WTC11 (cell line): Measurements from ENCODE around the gene NUP214. TPM values are rescaled to one million over a fixed set of nuclear protein-coding genes. Genes with fewer than 3 reads are reported as not detected.
A peak's percentile ranks its signal among the peaks of the same experiment; 100 is the strongest.

Experiments used
- ATAC-seq: fragments of 200-7000 bp; cut with Tn5 transposase; 2 replicates; pipeline ENCODE4 v1.10.0; 2021; ENCODE audit warnings: mild to moderate bottlenecking, moderate library complexity
- CTCF ChIA-PET: fragments of 300-600 bp; sonication (Branson Sonifier 250); formaldehyde crosslinking; loops from one replicate; lab custom pipeline; 2021; ENCODE audit warnings: antibody characterized with exemption; lab: Charles Lee
- POLR2A ChIA-PET: fragments of 350-600 bp; sonication (Branson Sonifier 250); formaldehyde crosslinking; loops from one replicate; lab custom pipeline; 2021; ENCODE audit warnings: antibody characterized with exemption; lab: Charles Lee
- DNase-seq: peaks from one replicate; pipeline ENCODE4 v3.0.0; 2021; ENCODE audit warnings: low spot score
- H3K27ac Mint-ChIP-seq: 2 replicates; pipeline ENCODE4 v1.8.0; 2021; ENCODE audit warnings: mixed read lengths
- H3K27me3 Mint-ChIP-seq: 2 replicates; pipeline ENCODE4 v1.8.0; 2021; ENCODE audit warnings: low read depth, mild to moderate bottlenecking, moderate library complexity, mixed read lengths
- H3K36me3 Mint-ChIP-seq: 2 replicates; pipeline ENCODE4 v1.8.0; 2021; ENCODE audit warnings: mixed read lengths
- H3K4me1 Mint-ChIP-seq: 2 replicates; pipeline ENCODE4 v1.8.0; 2022; ENCODE audit warnings: mixed read lengths
- H3K4me3 Mint-ChIP-seq: 2 replicates; pipeline ENCODE4 v1.8.0; 2021; ENCODE audit warnings: mild to moderate bottlenecking, moderate library complexity, mixed read lengths
- H3K9me3 Mint-ChIP-seq: 2 replicates; pipeline ENCODE4 v1.8.0; 2021; ENCODE audit warnings: mixed read lengths
- ARID4B ChIP-seq: sonication (generic); formaldehyde crosslinking; IDR thresholded peaks from 2 replicates; pipeline ENCODE4 v1.8.0; 2023; ENCODE audit warnings: missing genetic modification reagents, mild to moderate bottlenecking, borderline replicate concordance
- ATF2 ChIP-seq: sonication (generic); formaldehyde crosslinking; IDR thresholded peaks from 2 replicates; pipeline ENCODE4 v1.8.1; 2022; ENCODE audit warnings: low read depth, missing genetic modification reagents, borderline replicate concordance
- CREM ChIP-seq: sonication (generic); formaldehyde crosslinking; IDR thresholded peaks from 2 replicates; pipeline ENCODE4 v1.8.1; 2022; ENCODE audit warnings: mild to moderate bottlenecking, missing genetic modification reagents, moderate library complexity
- ERG ChIP-seq: fragments of 250-450 bp; sonication (Bioruptor Pico); IDR thresholded peaks from 2 replicates; pipeline ENCODE4 v1.8.0; 2021; ENCODE audit warnings: mild to moderate bottlenecking
- ESRRA ChIP-seq: sonication (generic); formaldehyde crosslinking; IDR thresholded peaks from 2 replicates; pipeline ENCODE4 v1.8.1; 2022; ENCODE audit warnings: mild to moderate bottlenecking, missing genetic modification reagents, borderline replicate concordance
- JAZF1 ChIP-seq: fragments of 250-450 bp; sonication (Bioruptor Pico); IDR thresholded peaks from 2 replicates; pipeline ENCODE4 v1.9.0; 2021; ENCODE audit warnings: moderate library complexity, mild to moderate bottlenecking, inconsistent platforms
- NR1H2 ChIP-seq: sonication (generic); formaldehyde crosslinking; IDR thresholded peaks from 2 replicates; pipeline ENCODE4 v1.9.0; 2021; ENCODE audit warnings: mild to moderate bottlenecking, moderate library complexity, missing genetic modification reagents
- SOX15 ChIP-seq: fragments of 250-450 bp; sonication (Bioruptor Pico); IDR thresholded peaks from 2 replicates; pipeline ENCODE4 v1.9.0; 2021; ENCODE audit warnings: mild to moderate bottlenecking
- TCF7 ChIP-seq: sonication (generic); formaldehyde crosslinking; IDR thresholded peaks from 2 replicates; pipeline ENCODE4 v1.8.0; 2022; ENCODE audit warnings: mild to moderate bottlenecking, low read depth, missing genetic modification reagents, moderate library complexity
- TP53 ChIP-seq: sonication (generic); formaldehyde crosslinking; IDR thresholded peaks from 2 replicates; pipeline ENCODE4 v1.8.1; 2023; ENCODE audit warnings: mild to moderate bottlenecking, missing genetic modification reagents
- USF2 ChIP-seq: sonication (generic); formaldehyde crosslinking; IDR thresholded peaks from 2 replicates; pipeline ENCODE4 v1.8.1; 2023; ENCODE audit warnings: mild to moderate bottlenecking, missing genetic modification reagents, moderate library complexity
- ZNF219 ChIP-seq: sonication (generic); formaldehyde crosslinking; IDR thresholded peaks from 2 replicates; pipeline ENCODE4 v1.8.0; 2023; ENCODE audit warnings: missing genetic modification reagents, mild to moderate bottlenecking, borderline replicate concordance
- total RNA-seq: library from RNA; stranded (reverse); gene quantifications from 3 replicates; pipeline ENCODE4 v1.2.3, GENCODE V29; 2021
- TF ChIP-seq, protein P1 (sequence below): fragments of 200-600 bp; IDR thresholded peaks from 2 replicates; pipeline ENCODE4 v1.8.0; 2022; ENCODE audit warnings: antibody characterized with exemption
- TF ChIP-seq, protein P2 (sequence below): sonication (generic); formaldehyde crosslinking; IDR thresholded peaks from 2 replicates; pipeline ENCODE4 v1.8.0; 2022; ENCODE audit warnings: missing genetic modification reagents

NUP214 gene
- total RNA-seq, 1 experiment from 2014 or later, result 41.8 TPM

- H3K27ac Mint-ChIP-seq, result peak overlapping the region; percentile 71
- H3K36me3 Mint-ChIP-seq, result peaks cover 15% of the 10 kb centered on the region; the same call in 1 of the 2 replicates
- CTCF ChIA-PET, result interaction anchor here (0.7 to 5.3 kb wide), 7 partner anchors 9 to 155 kb away, joined by 3 to 25 read pairs (median 3); no protein-coding TSS in a partner anchor
- H3K9me3 Mint-ChIP-seq, result no peaks in the 10 kb centered on the region
- POLR2A ChIA-PET, result no interaction called here
- TF ChIP-seq ERG, result no peak
- TF ChIP-seq, protein P1, sequence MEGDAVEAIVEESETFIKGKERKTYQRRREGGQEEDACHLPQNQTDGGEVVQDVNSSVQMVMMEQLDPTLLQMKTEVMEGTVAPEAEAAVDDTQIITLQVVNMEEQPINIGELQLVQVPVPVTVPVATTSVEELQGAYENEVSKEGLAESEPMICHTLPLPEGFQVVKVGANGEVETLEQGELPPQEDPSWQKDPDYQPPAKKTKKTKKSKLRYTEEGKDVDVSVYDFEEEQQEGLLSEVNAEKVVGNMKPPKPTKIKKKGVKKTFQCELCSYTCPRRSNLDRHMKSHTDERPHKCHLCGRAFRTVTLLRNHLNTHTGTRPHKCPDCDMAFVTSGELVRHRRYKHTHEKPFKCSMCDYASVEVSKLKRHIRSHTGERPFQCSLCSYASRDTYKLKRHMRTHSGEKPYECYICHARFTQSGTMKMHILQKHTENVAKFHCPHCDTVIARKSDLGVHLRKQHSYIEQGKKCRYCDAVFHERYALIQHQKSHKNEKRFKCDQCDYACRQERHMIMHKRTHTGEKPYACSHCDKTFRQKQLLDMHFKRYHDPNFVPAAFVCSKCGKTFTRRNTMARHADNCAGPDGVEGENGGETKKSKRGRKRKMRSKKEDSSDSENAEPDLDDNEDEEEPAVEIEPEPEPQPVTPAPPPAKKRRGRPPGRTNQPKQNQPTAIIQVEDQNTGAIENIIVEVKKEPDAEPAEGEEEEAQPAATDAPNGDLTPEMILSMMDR, result 0 out of 2 replicates have a peak, but pooled peaks have one; percentile 11
- H3K27me3 Mint-ChIP-seq, result no peaks in the 10 kb centered on the region
- DNase-seq (no peak), ATAC-seq (no peak; the same call in 1 of the 2 replicates)
- H3K4me1 Mint-ChIP-seq, result no peaks in the 10 kb centered on the region
- H3K4me3 Mint-ChIP-seq, result no peak overlapping the region
Observed at GRCh38 chr9:131181091-131181681, 55.8 kb downstream of the NUP214 start.

DNA sequence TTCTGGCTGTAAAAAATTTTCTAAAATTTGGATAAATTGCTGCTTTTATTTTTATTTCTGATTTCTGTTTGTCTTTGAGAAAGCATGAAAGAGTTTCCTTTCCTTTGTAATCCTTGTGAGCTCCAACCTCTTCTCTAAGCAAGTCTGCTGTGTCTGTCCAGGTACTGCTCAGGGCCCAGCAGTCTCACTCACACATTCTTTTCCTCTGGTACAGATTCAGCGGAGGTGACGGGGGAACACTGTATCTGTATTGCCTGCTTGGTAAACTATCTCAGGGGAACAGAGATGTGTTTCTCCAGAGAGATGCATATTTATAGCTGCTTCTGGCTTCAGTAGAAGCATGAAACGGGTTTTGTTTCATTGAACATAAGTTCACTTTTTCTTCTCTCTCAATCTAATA, 60.5 kb downstream of the NUP214 start:
- Mint-ChIP-seq H3K4me1 (no peaks in the 10 kb centered on the region), H3K36me3 (peaks cover 27% of the 10 kb centered on the region), H3K27me3 (no peaks in the 10 kb centered on the region), H3K27ac (peak overlapping the region; percentile 31; the same call in 1 of the 2 replicates), H3K4me3 (no peak overlapping the region), H3K9me3 (no peaks in the 10 kb centered on the region)
- no peak for DNase-seq
- CTCF ChIA-PET, result interaction anchor here (1.0 kb wide), 1 partner anchor 151 kb away, joined by 3 read pairs; no protein-coding TSS in a partner anchor
- POLR2A ChIA-PET, result no interaction called here
- TF ChIP-seq SOX15 (CRISPR knock-in tag) (no peak), TP53 (CRISPR knock-in tag) (no peak), ARID4B (CRISPR knock-in tag) (no peak), NR1H2 (no peak), USF2 (CRISPR knock-in tag) (no peak)
- no peak for ATAC-seq

- CTCF ChIA-PET, result interaction anchor here (1.0 kb wide), 1 partner anchor 150 kb away, joined by 3 read pairs; no protein-coding TSS in a partner anchor
- Mint-ChIP-seq H3K36me3 (peaks cover 27% of the 10 kb centered on the region), H3K4me1 (no peaks in the 10 kb centered on the region), H3K27ac (no peak overlapping the region; the same call in 1 of the 2 replicates), H3K4me3 (no peak overlapping the region), H3K9me3 (no peaks in the 10 kb centered on the region), H3K27me3 (no peaks in the 10 kb centered on the region)
- no peak for DNase-seq
- POLR2A ChIA-PET, result no interaction called here
- no peak for ATAC-seq
- TF ChIP-seq, protein P2, sequence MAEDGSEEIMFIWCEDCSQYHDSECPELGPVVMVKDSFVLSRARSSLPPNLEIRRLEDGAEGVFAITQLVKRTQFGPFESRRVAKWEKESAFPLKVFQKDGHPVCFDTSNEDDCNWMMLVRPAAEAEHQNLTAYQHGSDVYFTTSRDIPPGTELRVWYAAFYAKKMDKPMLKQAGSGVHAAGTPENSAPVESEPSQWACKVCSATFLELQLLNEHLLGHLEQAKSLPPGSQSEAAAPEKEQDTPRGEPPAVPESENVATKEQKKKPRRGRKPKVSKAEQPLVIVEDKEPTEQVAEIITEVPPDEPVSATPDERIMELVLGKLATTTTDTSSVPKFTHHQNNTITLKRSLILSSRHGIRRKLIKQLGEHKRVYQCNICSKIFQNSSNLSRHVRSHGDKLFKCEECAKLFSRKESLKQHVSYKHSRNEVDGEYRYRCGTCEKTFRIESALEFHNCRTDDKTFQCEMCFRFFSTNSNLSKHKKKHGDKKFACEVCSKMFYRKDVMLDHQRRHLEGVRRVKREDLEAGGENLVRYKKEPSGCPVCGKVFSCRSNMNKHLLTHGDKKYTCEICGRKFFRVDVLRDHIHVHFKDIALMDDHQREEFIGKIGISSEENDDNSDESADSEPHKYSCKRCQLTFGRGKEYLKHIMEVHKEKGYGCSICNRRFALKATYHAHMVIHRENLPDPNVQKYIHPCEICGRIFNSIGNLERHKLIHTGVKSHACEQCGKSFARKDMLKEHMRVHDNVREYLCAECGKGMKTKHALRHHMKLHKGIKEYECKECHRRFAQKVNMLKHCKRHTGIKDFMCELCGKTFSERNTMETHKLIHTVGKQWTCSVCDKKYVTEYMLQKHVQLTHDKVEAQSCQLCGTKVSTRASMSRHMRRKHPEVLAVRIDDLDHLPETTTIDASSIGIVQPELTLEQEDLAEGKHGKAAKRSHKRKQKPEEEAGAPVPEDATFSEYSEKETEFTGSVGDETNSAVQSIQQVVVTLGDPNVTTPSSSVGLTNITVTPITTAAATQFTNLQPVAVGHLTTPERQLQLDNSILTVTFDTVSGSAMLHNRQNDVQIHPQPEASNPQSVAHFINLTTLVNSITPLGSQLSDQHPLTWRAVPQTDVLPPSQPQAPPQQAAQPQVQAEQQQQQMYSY (CRISPR knock-in tag), result no peak
- TF ChIP-seq ESRRA (CRISPR knock-in tag), result no peak
- no peak for TF ChIP-seq ATF2 (CRISPR knock-in tag)
- TF ChIP-seq ZNF219 (CRISPR knock-in tag), result no peak
- TF ChIP-seq CREM (CRISPR knock-in tag), result no peak
- no peak for TF ChIP-seq JAZF1
- no peak for TF ChIP-seq ERG
- no peak for TF ChIP-seq TCF7 (CRISPR knock-in tag)
Observed at GRCh38 chr9:131186622-131187021, 61.2 kb downstream of the NUP214 start.
